Stimulated activated CD4-positive, alpha-beta T cell treated with anti-CD3 and anti-CD28 coated beads, Interleukin-1b, Interleukin-23, amount 100 ng/mL, for 24 hours (primary cell): ENCODE data around the gene ZNF232.
A peak's percentile ranks its signal among the peaks of the same experiment; 100 is the strongest.
"Not testable (repeated sequence)": the region's sequence is repeated elsewhere in the genome, so short reads cannot be mapped to it uniquely, and the experiment has no call there.

Source experiments
- DNase-seq, 4 experiments: peaks; one replicate each; pipeline ENCODE4 v3.0.0-alpha.2; 2020; ENCODE audit warnings: low read depth in 4 of 4, low spot score in 1 of 4

The ZNF232 gene

GRCh38 chr17:5111402-5112204, at the start of gene ZNF232:
Gene ZNF232, minus strand, starts transcription at chr17:5111878. Its CDS starts 56 bp downstream, at chr17:5111822.
- DNase-seq: peak; percentile 71 to 90 (median 85)

GRCh38 chr17:5160702-5161101, 49.0 kb upstream of the ZNF232 start:
- DNase-seq: not testable (repeated sequence)

- DNase-seq: not testable (repeated sequence)
Observed at GRCh38 chr17:5146122-5146521, 34.4 kb upstream of the ZNF232 start.

- DNase-seq: not testable (repeated sequence)
Observed at GRCh38 chr17:5142877-5143276, 31.2 kb upstream of the ZNF232 start.

DNA sequence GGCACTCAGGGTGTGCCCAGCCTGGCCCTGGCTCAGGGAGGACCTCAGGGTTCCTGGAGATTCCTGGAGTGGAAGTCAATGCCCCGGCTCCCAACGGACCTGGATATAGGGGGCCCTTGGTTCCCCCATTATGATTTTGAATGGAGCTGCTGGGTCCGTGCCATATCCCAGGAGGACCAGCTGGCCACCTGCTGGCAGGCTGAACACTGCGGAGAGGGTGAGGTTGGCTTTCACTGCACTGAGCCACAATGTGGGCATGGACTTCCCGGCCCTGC, 27.7 kb upstream of the ZNF232 start:
- DNase-seq: no peak

DNA sequence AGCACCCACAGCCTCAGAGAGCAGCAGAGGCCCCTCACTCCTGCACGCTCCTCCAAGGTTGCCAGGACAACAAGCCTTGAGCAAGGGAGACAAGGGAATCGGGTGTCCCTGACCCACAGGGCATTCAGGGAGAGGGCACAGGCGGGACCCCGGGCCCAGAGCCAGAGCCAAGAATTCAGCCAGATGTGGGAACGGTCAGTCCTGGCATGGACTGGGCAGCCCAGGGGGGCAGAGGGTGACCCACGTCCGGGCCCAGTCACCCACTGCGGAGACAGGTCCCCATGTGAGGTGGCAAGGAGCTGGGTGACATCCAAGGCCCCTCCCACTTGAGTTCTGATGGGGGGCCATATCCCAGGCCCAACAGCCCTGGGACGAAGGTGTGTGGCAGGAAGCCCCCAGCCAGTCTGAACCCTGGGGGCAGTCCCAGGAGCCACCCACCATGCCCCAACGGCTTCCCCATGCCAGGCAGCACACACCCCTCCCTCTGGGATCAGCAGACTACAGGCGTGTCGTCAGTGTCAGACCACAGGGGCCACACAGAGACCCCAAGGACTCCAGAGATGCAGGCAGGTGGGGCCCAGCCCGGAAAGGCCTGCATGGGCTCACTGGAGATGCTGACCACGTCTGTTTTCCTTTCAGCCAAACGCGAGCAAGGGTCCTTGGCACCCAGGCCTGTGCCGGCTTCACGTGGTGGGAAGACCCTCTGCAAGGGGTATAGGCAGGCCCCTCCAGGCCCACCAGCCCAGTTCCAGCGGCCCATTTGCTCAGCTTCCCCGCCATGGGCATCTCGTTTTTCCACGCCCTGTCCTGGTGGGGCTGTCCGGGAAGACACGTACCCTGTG, 27.2 kb upstream of the ZNF232 start:
- DNase-seq: no peak

GRCh38 chr17:5138198-5138544, 26.5 kb upstream of the ZNF232 start:
- not testable (repeated sequence) for DNase-seq

- not testable (repeated sequence) for DNase-seq
Observed at GRCh38 chr17:5137511-5138197, 26.0 kb upstream of the ZNF232 start.

DNA sequence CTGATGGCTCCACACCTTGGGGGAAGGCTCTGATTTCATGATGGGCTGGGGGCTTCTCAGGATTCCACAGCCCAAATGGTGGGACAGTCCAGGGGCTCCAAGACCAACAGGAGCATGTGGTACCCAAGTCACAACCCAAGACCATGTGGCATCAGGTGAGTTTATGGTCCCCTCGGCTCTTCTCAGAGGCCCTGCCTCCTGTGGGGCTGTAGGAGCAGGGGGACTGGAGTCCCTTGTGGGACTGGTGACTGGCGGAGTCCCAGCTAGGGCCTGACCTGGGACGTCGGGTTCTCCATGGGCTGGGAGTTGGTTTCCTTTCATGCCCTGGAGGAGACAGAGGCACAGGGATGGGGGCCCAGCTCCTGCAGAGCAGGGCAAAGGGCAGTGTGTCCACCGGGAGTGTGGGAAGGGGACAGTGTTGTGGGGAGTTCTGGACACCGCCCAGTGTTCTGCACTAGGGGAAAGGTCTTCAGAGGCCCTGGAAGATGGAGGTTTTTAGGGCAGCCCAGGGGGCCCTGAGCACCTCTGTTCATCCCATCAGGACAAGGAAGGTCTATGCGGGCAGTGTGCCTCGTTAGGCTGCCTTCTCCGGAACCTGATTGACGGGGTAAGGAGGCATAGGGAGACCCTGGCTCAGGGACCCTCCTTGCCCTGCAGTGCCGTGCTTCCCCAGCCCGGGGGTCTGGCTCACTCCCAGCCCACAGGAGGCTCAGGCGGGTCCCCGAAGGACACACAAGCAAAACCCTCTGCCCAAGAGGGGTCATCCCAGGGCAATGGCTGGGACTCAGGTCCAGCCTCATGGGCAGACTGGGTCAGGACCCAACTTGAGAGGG, 25.1 kb upstream of the ZNF232 start:
- not testable (repeated sequence) for DNase-seq

DNA sequence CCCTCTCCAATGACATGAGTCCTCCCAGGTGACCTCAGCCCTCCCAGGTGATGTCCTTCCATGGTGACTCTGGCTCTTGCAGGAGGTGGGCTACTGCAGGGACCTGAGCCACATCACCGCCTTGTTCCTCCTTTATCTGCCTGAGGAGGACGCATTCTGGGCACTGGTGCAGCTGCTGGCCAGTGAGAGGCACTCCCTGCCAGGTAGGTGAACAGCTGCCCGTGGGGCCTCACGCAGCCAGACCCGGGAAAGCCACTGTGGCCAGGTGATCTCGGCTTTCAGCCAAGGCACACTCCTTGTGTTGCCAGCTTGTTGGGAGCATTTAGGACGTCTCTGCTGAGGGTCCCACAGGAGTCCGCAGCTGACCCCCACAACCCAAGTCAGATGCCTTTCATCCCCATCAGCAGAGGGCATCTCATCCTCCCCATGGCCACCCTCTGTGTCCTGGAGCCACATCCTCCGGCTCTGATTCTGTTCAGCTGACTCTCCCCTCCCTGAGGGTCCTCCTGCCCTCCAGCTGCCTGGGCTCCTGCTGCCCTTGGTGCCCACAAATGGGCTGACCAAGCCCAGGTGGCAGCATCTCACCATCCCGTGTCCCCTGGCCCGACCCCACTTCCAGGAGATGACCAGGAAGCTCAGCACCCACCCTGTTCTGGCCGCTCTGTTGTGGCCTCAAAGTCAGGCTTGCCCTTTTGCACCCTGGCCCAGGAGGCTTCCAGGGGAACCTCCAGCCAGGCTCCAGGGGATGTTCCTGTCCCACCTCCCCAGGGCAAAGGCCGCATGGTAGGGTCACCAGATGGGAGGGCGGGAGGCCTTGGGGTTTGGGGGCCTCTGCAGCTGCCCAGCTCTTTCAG, 24.3 kb upstream of the ZNF232 start:
- DNase-seq: no peak

- not testable (repeated sequence) for DNase-seq
Observed at GRCh38 chr17:5135131-5135712, 23.5 kb upstream of the ZNF232 start.

DNA sequence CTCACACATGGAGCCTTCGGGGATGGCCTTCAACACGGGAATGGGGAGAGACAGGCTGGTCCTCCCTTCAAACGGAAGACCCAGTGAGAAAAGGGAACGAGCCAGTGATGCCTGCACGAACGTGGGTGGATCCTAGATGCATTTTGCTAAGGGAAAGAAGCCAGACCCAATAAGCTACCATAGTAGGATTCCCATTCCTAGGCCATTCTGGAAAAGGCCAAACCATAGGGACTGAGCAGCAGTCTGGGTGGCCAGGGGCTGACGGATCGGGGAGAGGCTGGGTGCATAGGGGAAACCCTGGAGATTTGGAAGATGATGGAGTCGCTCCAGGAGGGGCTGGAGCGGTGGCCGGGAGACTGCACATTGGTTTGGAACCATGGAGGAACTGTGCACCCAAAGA, 22.9 kb upstream of the ZNF232 start:
- not testable (repeated sequence) for DNase-seq

DNA sequence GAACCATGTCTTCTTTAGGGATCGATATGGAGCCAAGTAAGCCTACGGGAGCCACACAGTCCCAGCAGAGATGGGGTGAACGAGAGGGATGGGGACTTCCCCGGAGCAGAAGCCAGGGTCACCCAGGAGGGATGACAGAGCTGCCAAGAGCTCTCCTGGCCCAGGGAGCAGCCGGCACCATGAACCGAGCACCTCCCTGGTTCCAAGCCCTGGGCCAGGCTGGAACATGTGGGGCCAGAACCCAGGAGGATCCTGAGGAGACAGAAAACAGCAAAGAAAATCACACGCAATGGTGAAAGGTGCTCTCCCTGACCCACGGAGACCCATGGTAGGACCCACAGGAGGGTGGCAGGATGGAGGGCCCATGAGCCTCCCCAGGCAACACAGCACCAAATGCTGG, 22.3 kb upstream of the ZNF232 start:
- not testable (repeated sequence) for DNase-seq

DNA sequence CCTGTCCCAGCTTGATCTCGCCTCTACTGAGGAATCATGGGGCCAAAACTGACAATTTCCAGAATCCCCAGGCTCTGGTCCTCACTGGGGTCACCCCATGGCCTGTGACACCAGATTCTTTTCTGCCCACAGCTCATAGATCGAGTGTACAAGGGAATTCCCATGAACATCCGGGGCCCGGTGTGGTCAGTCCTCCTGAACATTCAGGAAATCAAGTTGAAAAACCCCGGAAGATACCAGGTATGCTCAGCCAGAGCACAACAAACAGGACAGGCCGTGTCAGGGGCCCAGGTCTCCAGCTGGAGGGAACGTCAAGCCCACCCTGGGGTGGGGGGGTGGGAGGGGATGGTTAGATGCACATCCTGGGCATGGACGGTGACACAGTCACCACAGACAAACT, 21.6 kb upstream of the ZNF232 start:
- no peak for DNase-seq

- DNase-seq: not testable (repeated sequence)
Observed at GRCh38 chr17:5132503-5133225, 21.0 kb upstream of the ZNF232 start.

DNA sequence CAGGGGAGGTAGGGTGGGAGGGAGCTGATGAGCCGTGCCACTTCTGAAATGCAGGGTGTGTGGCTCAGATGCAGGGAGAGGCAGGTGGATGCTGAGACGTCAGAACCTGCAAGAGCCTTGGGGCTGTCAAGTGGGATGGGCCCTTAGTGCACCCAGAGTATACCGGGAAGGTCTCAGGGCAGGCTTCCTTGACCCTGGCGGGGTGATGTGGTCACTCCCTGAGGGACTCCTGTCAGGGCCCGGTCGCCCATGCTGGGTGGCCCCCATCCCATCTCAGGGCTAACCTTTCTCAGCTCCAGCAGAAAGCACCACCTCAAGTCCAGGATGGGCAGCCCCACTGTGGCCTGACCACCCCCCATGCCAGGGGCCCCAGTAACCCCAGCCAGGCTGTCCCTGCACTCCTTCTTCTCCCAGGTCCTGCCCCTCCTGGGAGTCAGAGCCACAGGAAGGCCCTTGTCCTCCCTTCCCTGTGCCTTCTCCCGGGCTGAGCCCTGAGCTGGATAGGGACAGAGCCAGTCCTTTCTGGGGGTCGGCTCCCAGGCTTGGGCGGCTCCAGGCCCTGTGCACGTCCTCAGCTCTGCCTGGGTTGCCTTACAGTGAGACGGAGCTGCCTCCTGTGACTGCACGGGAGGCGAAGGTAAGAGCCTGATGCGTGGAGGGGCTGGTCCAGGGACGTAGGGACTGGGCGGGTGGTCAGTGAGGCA, 20.3 kb upstream of the ZNF232 start:
- DNase-seq: not testable (repeated sequence)

DNA sequence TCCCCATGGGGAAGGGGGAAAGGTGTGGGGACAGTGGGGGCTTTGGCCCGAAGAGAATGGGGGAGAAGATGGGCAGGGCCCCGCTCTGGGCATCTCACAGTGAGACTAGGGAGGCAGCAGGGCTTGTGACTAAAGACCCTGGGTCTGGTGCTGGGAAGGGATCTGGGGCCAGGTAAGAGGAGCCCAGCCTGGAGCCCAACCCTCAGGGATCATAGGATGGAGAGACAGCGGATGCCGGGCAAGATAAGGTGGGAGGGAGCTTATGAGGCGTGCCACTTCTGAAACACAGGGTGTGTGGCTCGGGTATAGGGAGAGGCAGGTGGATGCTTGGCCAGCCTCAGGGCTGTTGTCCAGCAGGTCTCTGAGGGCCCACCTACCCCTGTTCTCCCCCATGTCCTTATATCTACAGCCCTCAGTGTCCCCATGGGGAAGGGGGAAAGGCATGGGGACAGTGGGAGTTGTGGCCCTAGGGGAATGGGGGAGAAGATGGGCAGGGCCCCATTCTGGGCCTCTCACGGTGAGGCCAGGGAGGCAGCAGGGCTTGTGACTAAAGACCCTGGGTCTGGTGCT, 19.6 kb upstream of the ZNF232 start:
- DNase-seq: no peak

DNA sequence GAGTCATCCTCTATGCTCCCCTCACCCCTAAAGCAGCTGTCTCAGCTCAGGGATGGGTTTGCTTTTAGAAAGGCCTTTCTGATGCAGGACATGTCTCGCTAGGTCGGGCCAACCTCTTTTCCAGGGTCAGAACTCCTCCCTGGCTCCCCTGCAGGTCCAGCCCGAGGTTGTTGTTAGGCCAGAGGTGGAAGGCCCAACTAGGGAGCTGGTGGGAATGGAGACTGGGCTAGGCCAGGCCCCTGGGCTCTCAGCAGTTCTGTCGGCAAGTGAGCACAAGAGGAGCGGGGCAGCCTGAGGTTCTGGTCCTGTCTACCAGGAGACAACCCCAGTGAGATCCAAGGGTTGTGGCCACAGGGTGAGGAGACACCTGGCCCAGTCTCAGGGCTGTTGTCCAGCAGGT, 19.0 kb upstream of the ZNF232 start:
- DNase-seq: not testable (repeated sequence)
